H9 (cell line): ENCODE results near the gene GNPDA2. TPM values are rescaled to one million over a fixed set of nuclear protein-coding genes. Genes with fewer than 3 reads are reported as not detected.

Experiments
- DNase-seq: peaks from one replicate; pipeline ENCODE4 v3.0.0-alpha.2; 2017
- H2AFZ ChIP-seq: one replicate; pipeline ENCODE4 v1.6.1; 2013; ENCODE audit warnings: mild to moderate bottlenecking, low read length, control low read depth, moderate library complexity
- H2AK5ac ChIP-seq: 2 replicates; pipeline ENCODE4 v1.6.1; 2013; ENCODE audit warnings: low read length, control low read depth, mixed read lengths; ENCODE audit not compliant: insufficient read length
- H2BK120ac ChIP-seq: one replicate; pipeline ENCODE4 v1.6.1; 2013; ENCODE audit warnings: low read depth, mild to moderate bottlenecking, low read length, control low read depth, inconsistent platforms; ENCODE audit not compliant: poor library complexity, severe bottlenecking
- H2BK12ac ChIP-seq: 2 replicates; pipeline ENCODE4 v1.6.1; 2013; ENCODE audit warnings: low read length, control low read depth, mixed read lengths, low read depth; ENCODE audit not compliant: insufficient read length
- H2BK15ac ChIP-seq: 2 replicates; pipeline ENCODE4 v1.6.1; 2013; ENCODE audit warnings: low read depth, low read length, control low read depth
- H2BK20ac ChIP-seq: one replicate; pipeline ENCODE4 v1.6.1; 2013; ENCODE audit warnings: low read depth, mild to moderate bottlenecking, low read length, control low read depth, inconsistent platforms; ENCODE audit not compliant: poor library complexity, severe bottlenecking
- H2BK5ac ChIP-seq: 2 replicates; pipeline ENCODE4 v1.6.1; 2013; ENCODE audit warnings: low read length, control low read depth, mixed read lengths; ENCODE audit not compliant: insufficient read length
- H3K14ac ChIP-seq: 2 replicates; pipeline ENCODE4 v1.6.1; 2013; ENCODE audit warnings: low read length, control low read depth; ENCODE audit not compliant: insufficient read depth
- H3K18ac ChIP-seq: 2 replicates; pipeline ENCODE4 v1.6.1; 2013; ENCODE audit warnings: low read depth, mild to moderate bottlenecking, mixed read lengths, low read length, control low read depth; ENCODE audit not compliant: insufficient read length
- H3K23ac ChIP-seq: 2 replicates; pipeline ENCODE4 v1.6.1; 2013; ENCODE audit warnings: low read length, control low read depth, mixed read lengths, low read depth; ENCODE audit not compliant: insufficient read length
- H3K23me2 ChIP-seq: 2 replicates; pipeline ENCODE4 v1.6.1; 2013; ENCODE audit warnings: low read depth, mild to moderate bottlenecking, mixed read lengths, low read length, control low read depth; ENCODE audit not compliant: insufficient read length, poor library complexity, severe bottlenecking
- H3K27ac ChIP-seq: 2 replicates; pipeline ENCODE4 v1.5.1; 2013; ENCODE audit warnings: low read length, control low read depth, mixed read lengths, low read depth; ENCODE audit not compliant: insufficient read length
- H3K27me3 ChIP-seq: 2 replicates; pipeline ENCODE4 v1.6.1; 2013; ENCODE audit warnings: low read length, control low read depth, inconsistent platforms; ENCODE audit not compliant: insufficient read depth
- H3K4ac ChIP-seq: 2 replicates; pipeline ENCODE4 v1.6.1; 2013; ENCODE audit warnings: low read depth, mild to moderate bottlenecking, control low read depth, inconsistent platforms, low read length, moderate library complexity
- H3K4me1 ChIP-seq: 2 replicates; pipeline ENCODE4 v1.6.1; 2013; ENCODE audit warnings: low read length, control low read depth, inconsistent platforms; ENCODE audit not compliant: insufficient read depth
- H3K4me2 ChIP-seq: 2 replicates; pipeline ENCODE4 v1.6.1; 2013; ENCODE audit warnings: low read length, control low read depth, mixed read lengths; ENCODE audit not compliant: insufficient read length, insufficient read depth
- H3K56ac ChIP-seq: 2 replicates; pipeline ENCODE4 v1.6.1; 2013; ENCODE audit warnings: low read depth, mild to moderate bottlenecking, mixed read lengths, low read length, control low read depth; ENCODE audit not compliant: insufficient read length
- H3K79me1 ChIP-seq: 2 replicates; pipeline ENCODE4 v1.6.1; 2013; ENCODE audit warnings: low read depth, mild to moderate bottlenecking, moderate library complexity, low read length, control low read depth, inconsistent platforms; ENCODE audit not compliant: insufficient read depth, poor library complexity, severe bottlenecking
- H3K79me2 ChIP-seq: 2 replicates; pipeline ENCODE4 v1.6.1; 2013; ENCODE audit warnings: low read length, control low read depth, inconsistent platforms; ENCODE audit not compliant: insufficient read depth
- H3K9ac ChIP-seq: 2 replicates; pipeline ENCODE4 v1.6.1; 2013; ENCODE audit warnings: low read length, control low read depth, mixed read lengths; ENCODE audit not compliant: insufficient read length; ENCODE audit errors: extremely low read depth
- H3K9me3 ChIP-seq: one replicate; pipeline ENCODE4 v1.6.1; 2013; ENCODE audit warnings: low read depth, low read length, inconsistent platforms; ENCODE audit not compliant: control insufficient read depth
- H3T11ph ChIP-seq: one replicate; pipeline ENCODE4 v1.6.1; 2013; ENCODE audit warnings: mild to moderate bottlenecking, low read length, control low read depth, inconsistent platforms
- H4K20me1 ChIP-seq: one replicate; pipeline ENCODE4 v1.6.1; 2013; ENCODE audit not compliant: control insufficient read depth, insufficient read length, insufficient read depth
- H4K5ac ChIP-seq: 2 replicates; pipeline ENCODE4 v1.6.1; 2013; ENCODE audit warnings: low read depth, mild to moderate bottlenecking, mixed read lengths, low read length, control low read depth; ENCODE audit not compliant: insufficient read length
- H4K8ac ChIP-seq: replicated peaks from 2 replicates; pipeline ENCODE4 v1.6.1; 2013; ENCODE audit warnings: low read length, control low read depth, mixed read lengths, low read depth; ENCODE audit not compliant: insufficient read length
- H4K91ac ChIP-seq: 2 replicates; pipeline ENCODE4 v1.6.1; 2013; ENCODE audit warnings: low read depth, mild to moderate bottlenecking, moderate library complexity, mixed read lengths, low read length, control low read depth; ENCODE audit not compliant: insufficient read length
- H3K27ac Mint-ChIP-seq, 3 experiments: 2 replicates in 2 of 3; 3 replicates in 1 of 3; pipeline ENCODE4 v1.8.0; 2020 to 2021; ENCODE audit warnings: mixed read lengths in 3 of 3, mild to moderate bottlenecking in 1 of 3, moderate library complexity in 1 of 3
- H3K27me3 Mint-ChIP-seq: 2 replicates; pipeline ENCODE4 v1.8.0; 2021; ENCODE audit warnings: low read depth, mild to moderate bottlenecking, moderate library complexity, mixed read lengths
- H3K36me3 Mint-ChIP-seq, 3 experiments: 2 replicates in 2 of 3; 3 replicates in 1 of 3; pipeline ENCODE4 v1.8.0; 2020 to 2021; ENCODE audit warnings: low read depth in 3 of 3, mixed read lengths in 3 of 3; ENCODE audit not compliant: insufficient read depth in 1 of 3
- H3K4me1 Mint-ChIP-seq, 2 experiments: 2 replicates each; pipeline ENCODE4 v1.8.0; 2020; ENCODE audit warnings: mixed read lengths in 2 of 2
- H3K4me3 Mint-ChIP-seq, 2 experiments: 2 replicates in 1 of 2; 3 replicates in 1 of 2; pipeline ENCODE4 v1.8.0; 2020 to 2021; ENCODE audit warnings: mild to moderate bottlenecking in 2 of 2, mixed read lengths in 2 of 2, moderate library complexity in 1 of 2
- H3K9me3 Mint-ChIP-seq, 2 experiments: 2 replicates in 1 of 2; 3 replicates in 1 of 2; pipeline ENCODE4 v1.8.0; 2020; ENCODE audit warnings: mild to moderate bottlenecking in 2 of 2, mixed read lengths in 2 of 2, moderate library complexity in 1 of 2
- whole genome bisulfite sequencing: extraction: QIAGEN DNeasy Blood & Tissue Kit; methylation state at CpG from one replicate; pipeline ENCODE4 v1.1.7; 2013; ENCODE audit warnings: missing lambda C conversion rate, low lambda C conversion rate, mixed read lengths; ENCODE audit not compliant: insufficient read length; ENCODE audit errors: extremely low coverage; 5-methylcytosine and 5-hydroxymethylcytosine counted together
- total RNA-seq: library from RNA; stranded (reverse); gene quantifications from 2 replicates; pipeline ENCODE4 v1.2.1, GENCODE V29; 2021
- TF ChIP-seq, protein P1 (sequence below): fragments of 200-600 bp; sonication (generic); conservative IDR thresholded peaks from 3 replicates; pipeline ENCODE4 v1.8.0; 2021; ENCODE audit warnings: antibody characterized with exemption, mild to moderate bottlenecking

GNPDA2 gene
- total RNA-seq, 1 experiment from 2014 or later = 4.8 TPM

DNA sequence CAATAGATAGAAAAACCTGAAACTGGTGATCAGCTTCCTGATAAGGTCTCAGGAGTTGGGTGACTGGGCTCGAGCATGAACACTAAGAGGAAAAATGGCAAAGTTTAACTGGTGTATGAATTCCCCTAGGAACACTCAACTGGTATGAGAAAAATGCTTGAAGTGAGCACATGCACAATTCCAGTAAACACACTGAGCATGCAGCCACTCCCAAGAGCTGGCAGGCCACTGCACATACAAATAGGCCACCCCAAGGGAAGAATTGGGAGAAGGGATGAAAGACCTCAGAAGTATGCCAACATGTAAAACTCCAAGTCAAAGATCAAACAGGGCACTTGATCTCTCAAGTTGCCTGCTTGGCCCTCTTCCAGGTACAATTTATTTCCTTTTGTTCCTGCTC, 45.4 kb upstream of the GNPDA2 start:
- H2BK15ac ChIP-seq = no peak overlapping the region
- no peak overlapping the region for H3T11ph ChIP-seq
- peaks cover 33% of the 10 kb centered on the region for H3K9me3 ChIP-seq
- H3K9me3 Mint-ChIP-seq = peaks cover 39 to 46% of the 10 kb centered on the region in 2 experiments
- H3K23me2 ChIP-seq = no peaks in the 10 kb centered on the region
- no peak overlapping the region for H2BK120ac ChIP-seq
- H3K36me3 Mint-ChIP-seq = peaks cover 5 to 30% (median 14%) of the 10 kb centered on the region in 3 experiments
- TF ChIP-seq, protein P1, sequence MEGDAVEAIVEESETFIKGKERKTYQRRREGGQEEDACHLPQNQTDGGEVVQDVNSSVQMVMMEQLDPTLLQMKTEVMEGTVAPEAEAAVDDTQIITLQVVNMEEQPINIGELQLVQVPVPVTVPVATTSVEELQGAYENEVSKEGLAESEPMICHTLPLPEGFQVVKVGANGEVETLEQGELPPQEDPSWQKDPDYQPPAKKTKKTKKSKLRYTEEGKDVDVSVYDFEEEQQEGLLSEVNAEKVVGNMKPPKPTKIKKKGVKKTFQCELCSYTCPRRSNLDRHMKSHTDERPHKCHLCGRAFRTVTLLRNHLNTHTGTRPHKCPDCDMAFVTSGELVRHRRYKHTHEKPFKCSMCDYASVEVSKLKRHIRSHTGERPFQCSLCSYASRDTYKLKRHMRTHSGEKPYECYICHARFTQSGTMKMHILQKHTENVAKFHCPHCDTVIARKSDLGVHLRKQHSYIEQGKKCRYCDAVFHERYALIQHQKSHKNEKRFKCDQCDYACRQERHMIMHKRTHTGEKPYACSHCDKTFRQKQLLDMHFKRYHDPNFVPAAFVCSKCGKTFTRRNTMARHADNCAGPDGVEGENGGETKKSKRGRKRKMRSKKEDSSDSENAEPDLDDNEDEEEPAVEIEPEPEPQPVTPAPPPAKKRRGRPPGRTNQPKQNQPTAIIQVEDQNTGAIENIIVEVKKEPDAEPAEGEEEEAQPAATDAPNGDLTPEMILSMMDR = no peak
- no peaks in the 10 kb centered on the region for H3K79me2 ChIP-seq
- no peaks in the 10 kb centered on the region for H3K27me3 ChIP-seq
- no peak overlapping the region for H3K27ac Mint-ChIP-seq
- no peaks in the 10 kb centered on the region for H3K4me1 ChIP-seq
- no peak overlapping the region for H3K4me3 Mint-ChIP-seq
- H2BK12ac ChIP-seq = no peak overlapping the region
- no peaks in the 10 kb centered on the region for H4K20me1 ChIP-seq
- no peak for DNase-seq
- no peak overlapping the region for H3K4ac ChIP-seq
- H3K56ac ChIP-seq = no peak overlapping the region
- H3K14ac ChIP-seq = no peak overlapping the region
- no peak overlapping the region for H2AFZ ChIP-seq
- WGBS = no CpG with 5 or more reads among the region's 1 CpG
- H2AK5ac ChIP-seq = no peak overlapping the region
- H4K91ac ChIP-seq = no peak overlapping the region
- no peak overlapping the region for H4K8ac ChIP-seq
- no peak overlapping the region for H3K9ac ChIP-seq
- H3K4me1 Mint-ChIP-seq = no peaks in the 10 kb centered on the region
- H2BK5ac ChIP-seq = no peak overlapping the region
- no peak overlapping the region for H2BK20ac ChIP-seq
- H3K27ac ChIP-seq = no peak overlapping the region
- no peak overlapping the region for H3K4me2 ChIP-seq
- no peak overlapping the region for H3K18ac ChIP-seq
- H3K79me1 ChIP-seq = no peaks in the 10 kb centered on the region
- no peak overlapping the region for H4K5ac ChIP-seq
- H3K23ac ChIP-seq = no peak overlapping the region
- no peaks in the 10 kb centered on the region; the same call in 1 of the 2 replicates for H3K27me3 Mint-ChIP-seq
